Measurements from ENCODE around the gene NUDT3.

- no peak for TF ChIP-seq POLR2A (IDR thresholded peaks at IDR 0.05)
- no peak for TF ChIP-seq CTCF (IDR thresholded peaks at IDR 0.05)
Observed at GRCh38 chr6:34316431-34317171, 75.9 kb downstream of the NUDT3 start.
